ENCODE results near the gene SDF2.

Gene SDF2

DNA sequence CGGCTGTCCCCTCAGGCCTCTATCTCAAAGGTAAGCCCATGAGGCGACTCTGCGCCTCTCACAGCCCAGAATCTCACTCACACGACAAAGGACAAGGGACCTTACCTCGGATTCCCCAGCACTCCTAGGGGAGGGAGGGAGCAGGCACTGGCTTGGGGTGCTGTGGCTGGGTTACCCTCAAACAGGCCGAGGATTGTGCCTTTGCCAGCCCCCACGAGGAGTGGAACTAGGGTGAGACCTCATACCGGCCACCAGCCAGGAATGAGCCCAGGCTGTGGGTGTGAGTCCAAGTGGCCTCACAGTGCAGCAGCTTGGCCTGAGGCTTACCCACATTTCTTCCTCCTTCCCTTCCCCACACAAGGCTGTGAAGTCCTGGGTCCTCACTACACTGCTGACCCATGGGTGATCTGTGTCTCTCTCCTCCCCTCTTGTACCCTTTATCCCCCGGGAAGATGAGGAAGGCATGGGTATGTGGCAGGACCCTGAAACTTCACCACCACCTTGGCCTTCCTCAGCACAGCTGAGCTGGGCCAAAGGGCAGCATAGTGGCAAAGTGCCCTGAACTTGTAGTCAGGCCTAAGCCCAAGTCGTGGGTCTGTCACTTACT lies 44.1 kb upstream of the SDF2 start:
- Histone ChIP-seq H3K56ac (ENCODE audit: low read length) (no peak overlapping the region), H3K18ac (ENCODE audit: low read length) (no peak overlapping the region), H2BK120ac (ENCODE audit: low read depth, low read length) (no peak overlapping the region), H2BK5ac (ENCODE audit: low read length) (no peak overlapping the region), H2BK15ac (replicated peaks; ENCODE audit: low read depth) (no peak overlapping the region), H3K9ac (ENCODE audit: low read length) (no peak overlapping the region), H3K23ac (ENCODE audit: low read length) (no peak overlapping the region), H3K79me2 (ENCODE audit: control insufficient read depth, insufficient read depth, low read length) (peaks cover 2% of the 10 kb centered on the region), H2AK5ac (ENCODE audit: low read length) (no peak overlapping the region), H3K4me2 (ENCODE audit: low read length) (no peak overlapping the region), H3K4ac (ENCODE audit: low read depth, low read length) (no peak overlapping the region), H3K79me1 (ENCODE audit: low read length) (peaks cover 4% of the 10 kb centered on the region), H3K27me3 (ENCODE audit: insufficient read depth, low read length, poor library complexity) (no peaks in the 10 kb centered on the region), H3K4me3 (ENCODE audit: low read length) (no peak overlapping the region), H3K27ac (ENCODE audit: low read depth, low read length) (no peak overlapping the region), H3K36me3 (ENCODE audit: control insufficient read depth, insufficient read depth, low read length) (peaks cover 6% of the 10 kb centered on the region), H4K8ac (ENCODE audit: low read depth, low read length) (no peak overlapping the region), H4K5ac (ENCODE audit: low read length) (no peak overlapping the region), H3K4me1 (ENCODE audit: control insufficient read depth, low read depth, low read length) (no peaks in the 10 kb centered on the region)
- WGBS (ENCODE audit: extremely low coverage, insufficient coverage, low lambda C conversion rate), result no CpG with 5 or more reads among the region's 10 CpGs
- DNase-seq, result no peak

DNA sequence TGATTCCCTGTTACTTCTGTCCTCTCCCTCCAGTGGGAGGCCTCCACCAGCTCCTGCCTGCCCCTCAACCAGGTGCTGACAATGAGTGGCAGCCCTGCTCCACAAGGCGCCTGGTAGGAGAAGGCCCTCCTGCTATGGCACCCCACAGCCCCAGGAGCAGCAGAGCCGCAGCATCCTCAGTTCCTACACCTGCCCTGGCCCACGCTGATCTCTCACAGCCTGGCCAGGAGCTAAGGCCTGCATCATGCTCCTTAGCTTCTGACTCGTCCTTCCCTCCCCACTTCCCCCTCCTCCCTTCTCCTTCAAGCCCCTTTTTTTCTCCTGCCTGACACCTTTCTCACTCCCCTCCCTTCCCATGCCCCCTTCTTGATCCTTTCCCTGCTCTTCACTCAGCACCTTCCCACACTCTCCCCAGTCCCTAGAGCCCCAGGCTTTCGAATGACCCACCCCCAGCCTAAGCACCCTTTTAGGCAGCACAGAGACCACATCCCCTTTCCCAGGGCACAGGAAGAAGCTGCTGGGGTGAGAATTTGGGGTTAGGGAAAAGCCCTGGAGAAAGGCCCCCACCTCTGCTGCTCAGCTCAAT lies 43.5 kb upstream of the SDF2 start:
- Histone ChIP-seq H3K4ac (ENCODE audit: low read depth, low read length) (no peak overlapping the region), H3K18ac (ENCODE audit: low read length) (no peak overlapping the region), H4K5ac (ENCODE audit: low read length) (no peak overlapping the region), H4K8ac (ENCODE audit: low read depth, low read length) (no peak overlapping the region), H3K79me2 (ENCODE audit: control insufficient read depth, insufficient read depth, low read length) (peaks cover 2% of the 10 kb centered on the region), H3K4me2 (ENCODE audit: low read length) (no peak overlapping the region), H2BK15ac (replicated peaks; ENCODE audit: low read depth) (no peak overlapping the region), H3K27ac (ENCODE audit: low read depth, low read length) (no peak overlapping the region), H3K9ac (ENCODE audit: low read length) (no peak overlapping the region), H3K23ac (ENCODE audit: low read length) (no peak overlapping the region), H3K36me3 (ENCODE audit: control insufficient read depth, insufficient read depth, low read length) (peaks cover 11% of the 10 kb centered on the region), H2BK120ac (ENCODE audit: low read depth, low read length) (no peak overlapping the region), H2BK5ac (ENCODE audit: low read length) (no peak overlapping the region), H3K79me1 (ENCODE audit: low read length) (peaks cover 4% of the 10 kb centered on the region), H3K27me3 (ENCODE audit: insufficient read depth, low read length, poor library complexity) (no peaks in the 10 kb centered on the region), H3K4me1 (ENCODE audit: control insufficient read depth, low read depth, low read length) (no peaks in the 10 kb centered on the region), H3K4me3 (ENCODE audit: low read length) (no peak overlapping the region), H2AK5ac (ENCODE audit: low read length) (no peak overlapping the region), H3K56ac (ENCODE audit: low read length) (no peak overlapping the region)
- peak; percentile 30 for DNase-seq
- WGBS (ENCODE audit: extremely low coverage, insufficient coverage, low lambda C conversion rate), result no CpG with 5 or more reads among the region's 5 CpGs

DNA sequence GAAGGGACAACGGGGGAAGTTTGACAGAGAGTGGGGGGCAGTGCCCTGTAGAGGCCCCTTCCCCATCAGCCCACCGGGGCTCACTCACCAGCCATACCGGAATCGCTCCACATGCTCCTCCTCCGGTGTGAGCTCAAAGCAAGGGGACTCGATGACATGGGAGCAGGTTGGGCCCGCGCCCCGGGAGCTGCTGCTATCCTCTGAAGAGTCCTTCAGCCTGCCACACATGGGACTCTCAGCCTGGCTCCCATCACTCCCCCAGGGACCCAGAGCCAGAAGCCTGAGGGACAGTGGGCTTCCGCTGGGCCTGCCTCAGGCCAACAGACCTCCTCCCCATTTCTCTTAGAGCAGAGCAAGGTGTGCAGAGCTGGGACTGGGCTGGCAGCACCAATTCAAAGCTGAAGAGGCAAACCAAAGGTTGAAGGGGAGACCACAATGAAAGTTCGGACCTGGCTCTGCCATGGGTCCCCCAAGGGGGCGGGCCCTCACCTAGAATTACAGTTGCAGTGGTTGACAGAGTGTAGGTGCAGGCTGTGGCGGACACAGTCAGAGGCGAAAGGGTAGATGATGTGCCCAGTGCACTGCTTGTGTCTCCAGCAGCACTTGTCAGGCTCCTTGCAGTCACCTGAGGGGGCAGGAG lies 42.6 kb upstream of the SDF2 start:
- no peak overlapping the region for H3K4me2 ChIP-seq (ENCODE audit: low read length)
- H3K27ac ChIP-seq (ENCODE audit: low read depth, low read length), result no peak overlapping the region
- no peak overlapping the region for H3K4ac ChIP-seq (ENCODE audit: low read depth, low read length)
- H2BK5ac ChIP-seq (ENCODE audit: low read length), result no peak overlapping the region
- DNase-seq, result no peak
- H3K56ac ChIP-seq (ENCODE audit: low read length), result no peak overlapping the region
- no peak overlapping the region for H3K23ac ChIP-seq (ENCODE audit: low read length)
- no peak overlapping the region for H2BK120ac ChIP-seq (ENCODE audit: low read depth, low read length)
- H3K18ac ChIP-seq (ENCODE audit: low read length), result no peak overlapping the region
- H3K9ac ChIP-seq (ENCODE audit: low read length), result no peak overlapping the region
- peaks cover 17% of the 10 kb centered on the region for H3K36me3 ChIP-seq (ENCODE audit: control insufficient read depth, insufficient read depth, low read length)
- no peak overlapping the region for H2BK15ac ChIP-seq (replicated peaks; ENCODE audit: low read depth)
- no peak overlapping the region for H4K8ac ChIP-seq (ENCODE audit: low read depth, low read length)
- no peaks in the 10 kb centered on the region for H3K79me2 ChIP-seq (ENCODE audit: control insufficient read depth, insufficient read depth, low read length)
- no peak overlapping the region for H2AK5ac ChIP-seq (ENCODE audit: low read length)
- no CpG with 5 or more reads among the region's 14 CpGs for WGBS (ENCODE audit: extremely low coverage, insufficient coverage, low lambda C conversion rate)
- no peak overlapping the region for H3K4me3 ChIP-seq (ENCODE audit: low read length)
- no peaks in the 10 kb centered on the region for H3K79me1 ChIP-seq (ENCODE audit: low read length)
- H3K27me3 ChIP-seq (ENCODE audit: insufficient read depth, low read length, poor library complexity), result no peaks in the 10 kb centered on the region
- no peaks in the 10 kb centered on the region for H3K4me1 ChIP-seq (ENCODE audit: control insufficient read depth, low read depth, low read length)
- no peak overlapping the region for H4K5ac ChIP-seq (ENCODE audit: low read length)

DNA sequence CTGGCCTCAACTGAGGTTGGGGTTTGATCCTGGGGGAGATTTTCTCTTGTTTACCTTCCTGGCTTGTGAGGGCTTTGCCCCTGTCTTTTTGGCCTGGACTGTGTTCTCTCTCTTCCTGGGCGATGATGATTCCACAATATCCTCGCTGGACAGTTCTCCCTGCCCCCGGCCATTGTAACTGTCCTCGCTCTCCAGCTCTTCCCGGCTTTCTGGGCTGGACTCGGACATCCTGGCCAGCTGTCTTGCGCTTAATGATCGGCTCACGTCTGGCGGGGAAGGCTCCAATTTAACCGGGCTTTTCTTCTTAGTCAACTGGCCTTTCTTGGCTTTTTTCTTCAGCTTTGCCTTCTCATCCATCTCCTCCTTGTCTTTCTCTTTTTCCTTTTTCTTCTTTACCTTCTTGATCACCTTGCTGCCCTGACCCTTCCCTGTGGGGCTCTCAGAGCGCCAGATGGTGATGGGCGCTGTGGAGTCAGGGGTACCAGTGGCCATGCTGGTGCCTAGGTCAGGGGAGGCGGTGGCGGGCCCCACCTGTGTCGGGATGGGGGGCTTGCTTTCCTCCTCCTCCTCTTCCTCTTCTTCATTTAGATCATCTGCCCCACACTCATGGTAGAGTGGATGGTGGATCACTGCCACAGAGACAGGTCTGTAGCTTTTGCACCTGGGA lies 42.0 kb upstream of the SDF2 start:
- H3K18ac ChIP-seq (ENCODE audit: low read length), result no peak overlapping the region
- H3K79me1 ChIP-seq (ENCODE audit: low read length), result no peaks in the 10 kb centered on the region
- H3K4me1 ChIP-seq (ENCODE audit: control insufficient read depth, low read depth, low read length), result no peaks in the 10 kb centered on the region
- H3K9ac ChIP-seq (ENCODE audit: low read length), result no peak overlapping the region
- H2BK5ac ChIP-seq (ENCODE audit: low read length), result no peak overlapping the region
- no peaks in the 10 kb centered on the region for H3K79me2 ChIP-seq (ENCODE audit: control insufficient read depth, insufficient read depth, low read length)
- H4K5ac ChIP-seq (ENCODE audit: low read length), result no peak overlapping the region
- no peak overlapping the region for H3K23ac ChIP-seq (ENCODE audit: low read length)
- no peak overlapping the region for H3K4me2 ChIP-seq (ENCODE audit: low read length)
- no peak for DNase-seq
- H3K56ac ChIP-seq (ENCODE audit: low read length), result no peak overlapping the region
- no peaks in the 10 kb centered on the region for H3K27me3 ChIP-seq (ENCODE audit: insufficient read depth, low read length, poor library complexity)
- H4K8ac ChIP-seq (ENCODE audit: low read depth, low read length), result no peak overlapping the region
- H3K27ac ChIP-seq (ENCODE audit: low read depth, low read length), result no peak overlapping the region
- no peak overlapping the region for H3K4ac ChIP-seq (ENCODE audit: low read depth, low read length)
- no peak overlapping the region for H2BK15ac ChIP-seq (replicated peaks; ENCODE audit: low read depth)
- no CpG with 5 or more reads among the region's 16 CpGs for WGBS (ENCODE audit: extremely low coverage, insufficient coverage, low lambda C conversion rate)
- H3K4me3 ChIP-seq (ENCODE audit: low read length), result no peak overlapping the region
- no peak overlapping the region for H2BK120ac ChIP-seq (ENCODE audit: low read depth, low read length)
- H2AK5ac ChIP-seq (ENCODE audit: low read length), result no peak overlapping the region
- H3K36me3 ChIP-seq (ENCODE audit: control insufficient read depth, insufficient read depth, low read length), result peaks cover 24% of the 10 kb centered on the region

DNA sequence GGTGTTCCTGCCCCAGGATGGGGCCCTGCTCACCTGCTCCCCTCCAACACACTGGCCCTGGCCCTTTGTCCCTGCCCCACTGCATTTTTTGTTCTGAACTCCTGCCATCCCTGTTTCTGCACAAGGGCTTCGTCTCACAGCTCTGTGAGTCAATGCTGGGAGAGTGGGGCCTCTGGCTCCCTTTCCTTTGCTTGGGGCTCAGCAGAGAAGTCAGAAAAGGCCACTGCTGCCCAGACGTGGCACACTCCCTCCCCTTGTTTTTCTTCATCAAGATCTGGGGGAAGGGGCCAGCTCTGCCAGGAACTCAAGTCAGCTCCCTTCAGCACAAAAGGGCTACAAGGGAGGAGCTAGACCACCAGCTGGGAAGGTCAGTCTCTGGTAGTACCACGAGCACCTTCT lies 41.0 kb upstream of the SDF2 start:
- H4K8ac ChIP-seq (ENCODE audit: low read depth, low read length), result no peak overlapping the region
- no peak overlapping the region for H4K5ac ChIP-seq (ENCODE audit: low read length)
- H3K4me1 ChIP-seq (ENCODE audit: control insufficient read depth, low read depth, low read length), result no peaks in the 10 kb centered on the region
- H2BK120ac ChIP-seq (ENCODE audit: low read depth, low read length), result no peak overlapping the region
- peaks cover 30% of the 10 kb centered on the region for H3K36me3 ChIP-seq (ENCODE audit: control insufficient read depth, insufficient read depth, low read length)
- DNase-seq, result no peak
- H2BK15ac ChIP-seq (replicated peaks; ENCODE audit: low read depth), result no peak overlapping the region
- H2AK5ac ChIP-seq (ENCODE audit: low read length), result no peak overlapping the region
- no peak overlapping the region for H3K4me3 ChIP-seq (ENCODE audit: low read length)
- no peaks in the 10 kb centered on the region for H3K79me1 ChIP-seq (ENCODE audit: low read length)
- H3K56ac ChIP-seq (ENCODE audit: low read length), result no peak overlapping the region
- no peak overlapping the region for H3K4ac ChIP-seq (ENCODE audit: low read depth, low read length)
- H3K4me2 ChIP-seq (ENCODE audit: low read length), result no peak overlapping the region
- no peak overlapping the region for H3K18ac ChIP-seq (ENCODE audit: low read length)
- no peak overlapping the region for H3K9ac ChIP-seq (ENCODE audit: low read length)
- no peaks in the 10 kb centered on the region for H3K79me2 ChIP-seq (ENCODE audit: control insufficient read depth, insufficient read depth, low read length)
- no CpG with 5 or more reads among the region's 3 CpGs for WGBS (ENCODE audit: extremely low coverage, insufficient coverage, low lambda C conversion rate)
- no peak overlapping the region for H3K23ac ChIP-seq (ENCODE audit: low read length)
- H3K27me3 ChIP-seq (ENCODE audit: insufficient read depth, low read length, poor library complexity), result no peaks in the 10 kb centered on the region
- no peak overlapping the region for H3K27ac ChIP-seq (ENCODE audit: low read depth, low read length)
- no peak overlapping the region for H2BK5ac ChIP-seq (ENCODE audit: low read length)

Measured in mesendoderm (in vitro differentiated cells).